Mucosa of gallbladder (tissue), 1 donor: ENCODE data around the gene ALOXE3. TPM values are rescaled to one million over a fixed set of nuclear protein-coding genes. Genes with fewer than 3 reads are reported as not detected.

Experiments used
- DNase-seq: peaks from one replicate; pipeline ENCODE4 v3.0.0-alpha.2; 2020; ENCODE audit warnings: low spot score
- total RNA-seq: library from RNA; stranded (reverse); gene quantifications from one replicate; pipeline ENCODE4 v1.2.1, GENCODE V29; 2021
- donor health status: DM: no; HTN: no; CAD: no.

The ALOXE3 gene
- total RNA-seq, 1 donor from 2014 or later: not detected

GRCh38 chr17:8153957-8154607 lies 35.8 kb upstream of the ALOXE3 start:
- DNase-seq: peak; percentile 99

DNA sequence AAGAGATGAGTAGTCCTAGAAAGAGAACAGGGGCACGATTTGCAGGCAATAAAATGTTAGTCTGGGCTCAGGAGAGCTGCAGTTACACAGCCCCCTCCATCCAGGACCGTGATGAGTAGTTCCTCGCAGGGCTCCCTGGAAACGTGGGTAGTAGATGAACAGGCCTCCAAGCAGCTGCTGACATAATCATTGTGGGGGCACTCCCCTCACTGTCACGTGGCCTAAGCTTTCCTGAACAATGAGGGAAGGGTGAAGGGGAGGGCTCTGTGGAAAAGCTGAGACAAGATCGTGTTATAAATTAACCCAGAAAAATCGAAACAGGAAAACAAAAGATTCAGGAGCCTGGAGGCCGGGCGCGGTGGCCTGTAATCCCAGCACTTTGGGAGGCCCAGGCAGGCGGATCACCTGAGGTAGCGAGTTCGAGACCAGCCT lies 35.2 kb upstream of the ALOXE3 start:
- DNase-seq: peak; percentile 93

DNA sequence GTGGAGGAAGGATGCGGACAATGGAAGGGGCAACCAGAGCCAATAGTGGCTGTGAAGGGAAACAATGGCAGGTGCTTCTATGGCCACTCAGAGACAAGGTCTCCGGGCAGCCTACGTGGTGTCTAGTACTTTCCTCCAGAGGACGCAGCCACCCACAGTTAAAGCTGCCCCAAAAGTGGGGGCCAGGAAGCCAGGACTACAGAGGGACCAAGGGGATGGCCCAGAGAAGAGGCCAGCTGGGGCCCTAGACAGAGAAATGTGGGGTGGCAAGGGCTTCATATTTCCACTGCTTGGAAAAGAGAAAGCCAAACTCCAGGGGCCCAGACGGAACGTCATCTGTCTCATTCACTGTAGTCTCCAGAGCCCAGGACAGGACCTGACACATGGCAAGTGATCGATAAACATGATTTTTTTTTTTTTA lies 34.7 kb upstream of the ALOXE3 start:
- no peak for DNase-seq

- peak; percentile 98 for DNase-seq
These were observed 33.9 kb upstream of the ALOXE3 start, which contains the start of gene PER1 for GRCh38 chr17:8152112-8152775. TSS of gene PER1 (minus strand) at chr17:8152404. CDS start at chr17:8150706, 1,698 bp downstream.

GRCh38 chr17:8151641-8152111 lies 33.4 kb upstream of the ALOXE3 start:
- peak; percentile 86 for DNase-seq

DNA sequence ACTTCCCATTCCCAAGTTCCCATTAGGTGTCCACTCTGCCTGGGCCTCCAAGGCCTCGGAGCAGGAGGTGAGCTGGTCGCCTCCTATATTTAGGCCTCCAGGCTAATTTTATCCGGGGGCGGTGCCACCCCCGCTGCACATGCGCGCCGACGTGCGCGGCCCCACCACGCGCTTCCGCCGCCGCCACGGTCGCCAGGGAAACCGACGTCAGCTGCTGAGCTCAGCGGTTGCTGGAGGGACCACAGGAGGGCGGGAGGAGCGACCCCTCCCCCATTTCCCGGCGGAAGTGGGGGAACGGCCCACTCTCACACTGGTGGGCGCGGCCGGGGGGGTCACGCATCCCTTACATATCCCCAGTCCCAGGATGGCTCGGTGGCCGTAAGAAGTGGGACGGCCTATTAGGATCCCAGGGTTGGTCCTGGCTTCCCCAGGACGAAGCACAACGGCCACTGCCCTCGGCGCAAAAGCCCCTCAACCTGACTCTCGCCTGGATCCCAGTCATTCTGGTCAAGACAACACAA lies 32.9 kb upstream of the ALOXE3 start:
- peak; percentile 92 for DNase-seq

DNA sequence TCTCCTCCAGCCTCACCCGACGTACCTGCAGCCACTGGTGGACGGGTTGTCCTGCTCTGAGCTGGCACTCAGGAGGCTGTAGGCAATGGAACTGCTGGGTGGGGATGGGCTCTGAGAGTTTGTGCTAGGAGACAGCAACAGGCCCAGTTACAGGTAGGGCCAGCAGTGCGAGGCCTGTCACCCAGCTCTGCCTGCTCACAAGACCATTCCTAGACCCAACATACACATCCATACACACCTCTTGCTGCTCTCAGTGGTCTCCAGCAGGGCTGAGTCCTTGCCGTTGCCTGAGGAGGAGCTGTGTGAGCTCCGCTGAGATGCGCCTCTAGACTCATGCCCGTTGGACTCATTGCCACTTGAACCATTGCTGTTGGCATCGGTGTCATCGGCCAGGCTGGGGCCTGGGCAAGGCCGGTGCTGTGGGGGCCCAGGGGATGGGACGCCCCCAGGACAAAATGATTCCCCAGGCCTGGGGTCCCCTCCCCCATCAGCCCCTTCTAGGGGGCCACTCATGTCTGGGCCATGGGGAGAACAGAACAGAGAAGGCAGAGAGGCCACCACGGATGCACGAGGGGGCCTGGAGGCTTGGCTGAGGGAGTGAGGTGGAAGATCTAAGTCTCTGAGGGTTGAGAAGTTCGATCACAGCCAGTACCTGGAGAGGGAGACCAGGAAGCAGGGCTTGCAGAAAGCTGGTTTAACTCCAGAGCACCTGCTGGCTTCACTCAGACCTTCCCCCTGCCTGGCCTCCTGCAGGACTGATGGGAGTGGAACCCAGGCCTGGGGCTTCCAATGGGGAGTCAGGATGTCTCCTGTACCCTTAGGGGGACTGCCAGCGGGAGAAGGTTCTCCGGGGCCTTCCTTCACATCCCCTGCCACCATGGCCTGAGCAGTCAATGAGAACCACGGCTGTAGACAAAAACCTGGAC lies 32.1 kb upstream of the ALOXE3 start:
- DNase-seq: no peak

DNA sequence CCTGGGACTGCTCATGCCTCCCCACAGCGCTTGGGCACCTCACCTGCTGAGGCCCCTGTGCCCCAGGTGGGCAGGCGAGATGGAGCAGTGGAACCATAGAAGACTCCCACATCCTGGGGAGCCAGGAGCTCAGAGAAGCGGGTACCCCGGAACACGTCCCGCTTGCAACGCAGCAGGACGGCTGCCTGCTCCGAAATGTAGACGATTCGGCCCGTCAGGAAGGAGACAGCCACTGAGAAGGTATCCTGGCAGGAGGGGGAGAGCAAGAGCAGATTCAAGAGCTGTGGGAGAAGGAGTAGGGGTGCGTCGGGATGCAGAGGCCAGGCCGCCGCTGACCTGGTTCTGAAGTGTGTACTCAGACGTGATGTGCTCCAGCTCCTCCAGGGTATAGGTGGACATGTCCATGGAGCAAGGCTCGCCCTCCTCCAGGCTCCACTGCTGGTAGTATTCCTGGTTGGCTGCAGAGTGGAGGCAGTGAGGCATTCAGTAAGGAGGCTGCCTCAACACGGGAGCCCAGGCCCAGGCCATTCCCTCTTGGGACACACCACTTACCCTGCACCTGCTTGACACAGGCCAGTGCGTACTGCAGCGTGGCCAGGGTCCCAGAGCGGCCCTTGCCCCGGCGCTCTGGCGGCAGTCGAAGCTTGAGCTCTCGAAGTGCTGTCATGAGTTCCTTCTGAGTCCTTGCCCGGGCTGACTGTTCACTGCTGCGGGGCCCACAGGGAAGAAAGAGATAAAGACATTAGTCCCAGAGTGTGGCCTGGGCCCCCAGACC lies 31.3 kb upstream of the ALOXE3 start:
- no peak for DNase-seq

GRCh38 chr17:8148560-8148959 lies 30.2 kb upstream of the ALOXE3 start:
- DNase-seq: no peak

- no peak for DNase-seq
These were observed 29.6 kb upstream of the ALOXE3 start for GRCh38 chr17:8147805-8148404.

DNA sequence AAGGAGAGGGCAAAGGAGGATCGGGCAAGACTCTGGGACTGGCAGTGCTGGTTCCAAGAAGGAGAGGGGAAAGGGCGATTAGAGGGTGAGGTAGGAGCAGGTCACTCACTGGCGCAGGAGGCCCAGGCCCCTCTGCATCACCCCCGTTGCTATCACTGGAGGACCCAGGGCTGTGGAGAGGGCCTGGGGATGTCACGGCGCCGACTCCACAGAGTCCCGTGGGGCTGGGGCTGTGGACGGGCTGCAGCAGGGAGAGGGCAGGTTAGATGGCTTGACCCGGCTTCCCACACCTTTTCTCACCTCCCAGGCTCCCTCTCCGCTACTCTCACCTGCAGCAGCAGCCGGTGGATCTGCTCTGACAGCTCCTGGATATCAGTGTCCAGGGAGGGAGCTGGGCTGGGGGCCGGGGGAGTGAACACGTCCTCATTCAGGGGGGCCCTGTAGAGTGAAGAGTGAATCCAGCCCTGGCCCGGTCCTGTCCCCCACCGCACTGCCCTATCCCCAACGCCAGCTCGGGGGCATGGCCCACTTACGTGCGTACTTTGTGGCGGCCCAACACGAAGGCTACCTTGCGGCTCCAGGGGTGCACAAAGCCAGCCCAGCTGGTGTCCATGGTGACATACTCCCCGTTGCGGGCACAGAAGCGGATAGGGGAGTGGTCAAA lies 29.0 kb upstream of the ALOXE3 start:
- DNase-seq: no peak

DNA sequence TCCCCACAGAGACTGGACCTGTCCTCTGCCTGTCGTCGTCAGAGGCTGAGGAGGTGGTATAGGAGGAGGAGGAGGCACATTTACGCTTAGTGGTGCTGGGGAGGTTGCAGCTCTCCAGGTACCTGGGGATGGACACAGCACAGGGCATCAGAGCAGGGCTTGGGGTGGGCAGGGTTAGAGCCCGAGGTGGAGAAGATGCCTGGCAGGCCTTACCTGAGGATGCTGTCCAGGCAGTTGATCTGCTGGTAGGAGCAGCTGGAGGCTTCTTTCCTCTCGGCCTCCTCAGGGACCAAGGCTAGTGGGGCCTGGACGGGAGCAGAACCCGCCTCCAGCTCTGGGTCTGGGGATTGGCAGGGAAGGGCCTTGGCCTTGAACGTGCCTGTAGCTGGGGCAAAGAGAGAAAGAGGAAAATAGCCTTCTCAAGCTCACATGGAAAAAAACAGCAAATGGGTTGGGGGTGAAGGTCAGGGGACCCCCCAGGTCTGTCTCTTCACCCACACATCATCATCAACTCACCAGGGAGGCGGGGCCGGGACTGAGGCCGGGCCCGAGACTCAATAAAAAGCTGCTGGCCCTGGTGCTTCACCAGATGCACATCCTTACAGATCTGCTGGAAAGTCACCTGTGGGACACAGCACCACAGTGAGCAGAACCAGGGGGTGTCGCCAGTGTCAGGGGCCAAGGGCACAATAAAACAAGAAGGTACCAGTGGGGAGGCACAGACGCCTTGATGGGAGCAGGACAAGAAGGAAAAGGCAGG lies 28.2 kb upstream of the ALOXE3 start:
- DNase-seq: no peak

GRCh38 chr17:8145811-8146210 lies 27.5 kb upstream of the ALOXE3 start:
- no peak for DNase-seq

DNA sequence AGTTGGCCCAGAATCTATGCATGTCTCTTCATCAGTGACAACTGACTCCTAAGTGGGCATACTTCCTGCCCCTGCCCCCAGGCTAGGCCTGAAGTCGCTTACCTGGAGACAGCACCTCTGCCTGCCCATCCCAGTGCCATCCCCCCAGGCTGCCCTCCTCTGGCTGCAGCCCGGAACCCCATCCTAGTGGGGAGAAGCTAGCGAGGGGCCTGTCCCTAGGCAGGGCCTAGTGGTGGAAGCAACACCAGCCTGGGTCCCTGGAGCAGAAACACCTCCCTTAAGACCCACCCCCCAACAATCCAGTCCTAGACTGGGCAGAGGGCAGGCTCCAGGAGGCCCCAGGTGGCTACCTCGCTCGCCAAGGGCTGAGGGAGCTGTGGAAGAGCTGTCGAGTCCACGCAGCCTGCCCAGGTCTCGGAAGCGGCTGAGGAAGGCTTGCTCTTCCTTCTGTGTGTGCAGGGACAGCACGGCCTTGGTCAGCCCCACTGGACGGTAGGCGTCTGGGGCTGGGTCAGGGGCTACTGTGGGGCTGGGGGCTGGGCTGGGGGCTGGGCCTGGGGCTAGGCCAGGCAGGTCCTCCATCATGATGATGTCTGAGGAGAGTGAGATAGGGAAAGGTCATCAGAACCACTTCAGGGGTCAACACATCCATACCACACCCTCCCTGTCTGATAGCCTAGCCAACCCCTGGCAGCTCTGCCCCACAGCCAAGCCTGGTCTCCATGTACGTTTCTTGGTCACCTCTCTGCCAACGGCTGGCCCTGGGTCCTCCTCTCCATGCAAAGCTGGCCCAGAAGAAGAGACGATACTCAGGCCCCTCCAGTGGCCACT lies 26.3 kb upstream of the ALOXE3 start:
- DNase-seq: no peak

DNA sequence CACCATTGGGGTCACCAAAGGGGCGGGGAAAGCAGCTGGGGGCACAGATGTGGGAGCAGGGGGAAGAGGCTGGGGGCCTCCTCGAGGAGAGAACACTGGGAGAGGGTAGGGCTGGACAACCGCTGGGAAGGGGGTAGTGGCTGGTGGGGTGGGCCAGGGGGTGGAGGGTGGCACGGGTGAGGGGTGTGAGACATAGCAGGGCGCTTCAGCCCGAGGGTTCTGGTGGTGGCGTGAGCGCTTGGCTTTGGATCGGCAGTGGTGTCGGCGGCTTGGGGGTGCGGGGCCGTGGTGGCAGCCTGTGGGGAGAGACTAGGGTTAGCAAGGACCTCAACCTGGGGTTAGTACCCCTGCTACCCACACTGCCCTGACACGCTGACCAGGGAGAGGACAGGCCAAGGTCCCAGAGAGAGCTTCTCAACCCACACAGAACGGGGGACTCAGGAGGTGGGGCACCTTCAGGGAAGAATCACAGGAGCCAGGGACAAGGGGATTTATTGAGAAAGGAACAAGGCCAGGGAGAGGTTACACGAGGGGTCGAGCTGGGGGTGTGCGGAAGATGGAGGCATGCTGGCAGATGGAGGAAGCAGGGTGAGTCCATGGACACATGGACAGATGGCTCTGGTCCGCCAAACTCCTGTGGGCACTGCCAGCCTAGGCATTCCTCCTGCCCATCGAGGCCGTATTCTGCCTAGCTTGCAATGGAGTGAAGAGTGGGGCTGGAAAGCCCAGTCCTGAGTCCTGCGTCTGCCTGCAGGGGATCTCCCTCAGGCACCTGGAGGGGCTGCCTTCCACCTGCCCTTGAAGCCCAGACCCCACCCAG lies 25.5 kb upstream of the ALOXE3 start:
- DNase-seq: no peak

- DNase-seq: no peak
These were observed 24.7 kb upstream of the ALOXE3 start for GRCh38 chr17:8142887-8143580.
